ENCODE data around the gene KDM4C. TPM values are rescaled to one million over a fixed set of nuclear protein-coding genes. Genes with fewer than 3 reads are reported as not detected.

KDM4C gene
- total RNA-seq, 4 donors from 2014 or later = 39.0 to 113 (median 43.9) TPM

- Histone ChIP-seq H3K9me3 (no peaks in the 10 kb centered on the region), H3K27me3 (no peaks in the 10 kb centered on the region), H3K4me3 (peak overlapping the region; percentile 87), H3K36me3 (no peaks in the 10 kb centered on the region), H3K27ac (peak overlapping the region; percentile 99), H3K4me1 (peaks cover 21% of the 10 kb centered on the region)
- peak; percentile 81 to 84 for DNase-seq (ENCODE audit: low spot score in 2 of 2)
- 0% methylated on average over 22 of the region's 42 CpGs for WGBS
- TF ChIP-seq POLR2A (IDR thresholded peaks at IDR 0.05) (no peak), POLR2AphosphoS5 (IDR thresholded peaks at IDR 0.05) (peak in 1 of 3 donors; percentile 7)
These were observed 868 bp downstream of the KDM4C start for GRCh38 chr9:6758498-6759184.

DNA sequence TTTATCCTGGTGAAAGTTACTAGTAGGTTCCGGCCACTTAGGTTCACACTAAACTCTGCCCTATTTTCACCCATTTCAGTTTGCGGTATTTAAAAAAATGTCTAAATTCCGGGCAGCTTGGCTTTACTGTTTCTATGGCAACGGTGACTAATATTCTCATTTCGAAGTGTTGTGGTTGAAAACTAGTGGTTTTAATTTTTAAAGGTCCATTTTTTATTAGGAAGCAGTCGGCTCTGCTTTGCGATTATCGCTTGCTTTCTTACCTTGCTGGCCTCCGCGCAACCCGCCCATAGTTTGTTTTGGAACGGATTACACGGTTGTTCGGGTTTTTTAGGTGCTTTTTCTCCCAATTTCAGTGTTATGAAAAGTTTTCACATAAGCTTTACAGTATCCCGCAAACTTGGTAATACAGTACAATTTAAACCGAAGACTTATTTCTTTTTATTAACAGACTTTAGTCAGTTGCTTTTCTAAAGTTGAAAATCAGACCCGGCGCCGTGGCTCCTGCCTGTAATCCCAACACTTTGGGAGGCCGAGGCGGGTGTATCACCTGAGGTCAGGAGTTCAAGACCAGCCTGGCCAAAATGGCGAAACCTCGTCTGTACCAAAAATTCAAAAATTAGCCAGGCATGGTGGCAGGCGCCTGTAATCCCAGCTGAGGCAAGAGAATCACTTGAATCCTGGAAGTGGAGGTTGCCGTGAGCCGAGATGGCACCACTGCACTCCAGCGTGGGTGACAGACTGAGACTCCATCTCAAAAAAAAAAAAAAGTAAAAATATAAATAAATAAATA, 1.6 kb downstream of the KDM4C start:
- Histone ChIP-seq H3K36me3 (no peaks in the 10 kb centered on the region), H3K27ac (peak overlapping the region; percentile 99), H3K27me3 (no peaks in the 10 kb centered on the region), H3K4me3 (peak overlapping the region; percentile 87), H3K4me1 (peaks cover 24% of the 10 kb centered on the region), H3K9me3 (no peaks in the 10 kb centered on the region)
- DNase-seq (ENCODE audit: low spot score in 2 of 2) = no peak
- no peak for TF ChIP-seq CTCF (IDR thresholded peaks at IDR 0.05)
- TF ChIP-seq POLR2AphosphoS5 (IDR thresholded peaks at IDR 0.05) = no peak
- TF ChIP-seq POLR2A (IDR thresholded peaks at IDR 0.05) = no peak
- TF ChIP-seq EP300 (IDR thresholded peaks at IDR 0.05) = no peak
- 28% methylated on average over 27 of the region's 27 CpGs for WGBS

DNA sequence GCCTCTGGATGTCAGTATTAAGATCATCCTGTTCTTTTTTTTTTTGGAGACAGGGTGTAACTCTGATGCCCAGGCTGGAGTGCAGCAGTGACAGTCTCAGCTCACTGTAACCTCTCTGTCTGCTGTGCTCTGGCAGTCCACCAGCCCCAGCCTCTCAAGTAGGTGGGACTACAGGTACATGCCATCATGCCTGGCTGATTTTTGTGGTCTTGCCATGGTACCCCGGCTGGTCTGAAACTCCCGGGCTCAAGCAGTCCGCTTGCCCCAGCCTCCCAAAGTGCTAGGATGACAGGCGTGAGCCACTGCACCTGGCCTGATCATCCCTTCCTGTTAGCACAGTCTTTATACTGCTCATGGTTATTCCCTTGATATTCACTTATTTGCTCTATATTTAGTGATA, 3.5 kb downstream of the KDM4C start:
- H3K36me3 ChIP-seq = no peaks in the 10 kb centered on the region

DNA sequence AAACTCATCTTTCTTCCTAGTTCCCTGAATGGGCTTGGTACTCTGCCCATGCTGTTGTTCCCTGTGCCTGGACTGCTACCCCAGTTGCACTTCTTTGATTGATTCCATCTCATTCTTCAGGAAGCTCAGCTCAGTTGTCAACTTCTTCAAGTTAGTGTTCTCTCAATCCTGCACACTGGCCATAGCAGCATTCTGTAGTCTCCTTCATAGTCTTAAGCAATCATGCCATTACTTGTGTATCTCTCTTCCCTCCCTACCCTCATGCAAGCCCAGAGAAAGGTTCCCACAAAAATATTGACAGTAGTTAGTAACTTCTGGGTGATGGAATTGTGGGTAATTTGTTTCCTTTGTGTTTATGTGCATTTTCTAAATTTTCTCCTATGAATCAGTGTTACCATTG, 5.5 kb downstream of the KDM4C start:
- H3K4me3 ChIP-seq = no peak overlapping the region
- peaks cover 27% of the 10 kb centered on the region for H3K4me1 ChIP-seq
- no peak for DNase-seq (ENCODE audit: low spot score in 2 of 2)
- no peaks in the 10 kb centered on the region for H3K36me3 ChIP-seq
- no peaks in the 10 kb centered on the region for H3K9me3 ChIP-seq
- no peaks in the 10 kb centered on the region for H3K27me3 ChIP-seq
- TF ChIP-seq POLR2A (IDR thresholded peaks at IDR 0.05) = no peak
- no peak for TF ChIP-seq CTCF (IDR thresholded peaks at IDR 0.05)
- no peak for TF ChIP-seq EP300 (IDR thresholded peaks at IDR 0.05)
- TF ChIP-seq POLR2AphosphoS5 (IDR thresholded peaks at IDR 0.05) = no peak
- H3K27ac ChIP-seq = no peak overlapping the region

More for the DNA sequence above, 3.5 kb downstream of the KDM4C start:
- WGBS = 96% methylated on average over 4 of the region's 4 CpGs
- no peak for TF ChIP-seq POLR2AphosphoS5 (IDR thresholded peaks at IDR 0.05)
- no peak for TF ChIP-seq CTCF (IDR thresholded peaks at IDR 0.05)
- no peak for DNase-seq (ENCODE audit: low spot score in 2 of 2)
- Histone ChIP-seq H3K27ac (no peak overlapping the region), H3K9me3 (no peaks in the 10 kb centered on the region), H3K4me1 (peaks cover 32% of the 10 kb centered on the region), H3K4me3 (no peak overlapping the region), H3K27me3 (no peaks in the 10 kb centered on the region)

- 98% methylated on average over 2 of the region's 2 CpGs for WGBS
These were observed 6.2 kb downstream of the KDM4C start for GRCh38 chr9:6764011-6764410.

More at GRCh38 chr9:6764011-6764410, 6.2 kb downstream of the KDM4C start:
- Histone ChIP-seq H3K4me3 (no peak overlapping the region), H3K9me3 (no peaks in the 10 kb centered on the region), H3K27ac (no peak overlapping the region), H3K36me3 (no peaks in the 10 kb centered on the region), H3K4me1 (peaks cover 27% of the 10 kb centered on the region), H3K27me3 (no peaks in the 10 kb centered on the region)
- no peak for DNase-seq (ENCODE audit: low spot score in 2 of 2)
- TF ChIP-seq CTCF (IDR thresholded peaks at IDR 0.05) (no peak), EP300 (IDR thresholded peaks at IDR 0.05) (no peak), POLR2A (IDR thresholded peaks at IDR 0.05) (no peak), POLR2AphosphoS5 (IDR thresholded peaks at IDR 0.05) (no peak)
